Measurements from ENCODE around the gene IL1B.

DNA sequence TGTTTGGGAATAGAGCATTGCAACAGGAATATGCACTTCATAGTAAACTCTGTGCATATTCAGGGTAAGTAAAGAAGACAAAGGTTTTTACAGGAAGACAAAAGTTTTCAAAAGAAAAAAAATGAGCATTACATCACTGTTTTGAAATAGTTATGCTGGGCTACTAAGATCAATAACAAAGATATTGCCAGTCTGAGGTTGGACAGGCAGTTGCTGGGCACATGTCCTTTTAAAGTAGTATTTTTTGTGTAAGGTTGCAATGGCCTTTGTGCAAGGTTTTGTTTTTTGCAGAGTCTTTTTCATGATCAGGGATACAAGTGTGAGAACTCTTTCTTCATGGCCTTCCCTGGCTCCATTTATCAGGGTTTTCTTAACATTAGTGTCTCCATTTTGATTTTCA lies 16.2 kb downstream of the IL1B start:
- TF ChIP-seq, protein P1, sequence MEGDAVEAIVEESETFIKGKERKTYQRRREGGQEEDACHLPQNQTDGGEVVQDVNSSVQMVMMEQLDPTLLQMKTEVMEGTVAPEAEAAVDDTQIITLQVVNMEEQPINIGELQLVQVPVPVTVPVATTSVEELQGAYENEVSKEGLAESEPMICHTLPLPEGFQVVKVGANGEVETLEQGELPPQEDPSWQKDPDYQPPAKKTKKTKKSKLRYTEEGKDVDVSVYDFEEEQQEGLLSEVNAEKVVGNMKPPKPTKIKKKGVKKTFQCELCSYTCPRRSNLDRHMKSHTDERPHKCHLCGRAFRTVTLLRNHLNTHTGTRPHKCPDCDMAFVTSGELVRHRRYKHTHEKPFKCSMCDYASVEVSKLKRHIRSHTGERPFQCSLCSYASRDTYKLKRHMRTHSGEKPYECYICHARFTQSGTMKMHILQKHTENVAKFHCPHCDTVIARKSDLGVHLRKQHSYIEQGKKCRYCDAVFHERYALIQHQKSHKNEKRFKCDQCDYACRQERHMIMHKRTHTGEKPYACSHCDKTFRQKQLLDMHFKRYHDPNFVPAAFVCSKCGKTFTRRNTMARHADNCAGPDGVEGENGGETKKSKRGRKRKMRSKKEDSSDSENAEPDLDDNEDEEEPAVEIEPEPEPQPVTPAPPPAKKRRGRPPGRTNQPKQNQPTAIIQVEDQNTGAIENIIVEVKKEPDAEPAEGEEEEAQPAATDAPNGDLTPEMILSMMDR (IDR thresholded peaks at IDR 0.05) = no peak
- no peak for TF ChIP-seq EZH2 (IDR thresholded peaks at IDR 0.05)

All from neural progenitor cell (in vitro differentiated cells).